AG09319 (cell line): ENCODE data around the gene AK5.

Source experiments
- DNase-seq: peaks from one replicate; pipeline ENCODE4 v3.0.0-alpha.2; 2010; ENCODE audit warnings: low read depth; ENCODE audit errors: extremely low read depth
- CTCF ChIP-seq: IDR thresholded peaks from 2 replicates; pipeline ENCODE4 v1.5.1; 2011; ENCODE audit warnings: low read depth, mild to moderate bottlenecking, inconsistent platforms, low read length, moderate library complexity

AK5 gene

DNA sequence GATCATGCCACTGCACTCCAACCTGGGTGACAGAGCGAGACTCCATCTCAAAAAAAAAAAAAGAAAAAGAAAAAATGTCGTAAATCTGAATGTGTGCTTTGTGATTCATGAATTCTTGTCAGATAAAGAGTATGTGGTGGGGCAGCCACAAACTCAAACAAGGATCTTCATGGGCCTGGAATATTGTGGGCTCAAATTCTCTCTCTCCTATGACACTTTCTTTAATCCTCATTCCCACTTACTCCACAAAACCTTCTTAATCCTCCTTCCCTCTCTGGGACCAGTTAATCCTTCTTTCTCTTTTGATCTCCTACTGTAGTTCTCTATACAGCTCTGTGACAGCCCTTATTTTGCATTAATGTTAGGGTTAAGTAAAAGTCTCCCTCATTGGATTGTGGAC, 112.3 kb downstream of the AK5 start:
- no peak for TF ChIP-seq CTCF
- no peak for DNase-seq

DNA sequence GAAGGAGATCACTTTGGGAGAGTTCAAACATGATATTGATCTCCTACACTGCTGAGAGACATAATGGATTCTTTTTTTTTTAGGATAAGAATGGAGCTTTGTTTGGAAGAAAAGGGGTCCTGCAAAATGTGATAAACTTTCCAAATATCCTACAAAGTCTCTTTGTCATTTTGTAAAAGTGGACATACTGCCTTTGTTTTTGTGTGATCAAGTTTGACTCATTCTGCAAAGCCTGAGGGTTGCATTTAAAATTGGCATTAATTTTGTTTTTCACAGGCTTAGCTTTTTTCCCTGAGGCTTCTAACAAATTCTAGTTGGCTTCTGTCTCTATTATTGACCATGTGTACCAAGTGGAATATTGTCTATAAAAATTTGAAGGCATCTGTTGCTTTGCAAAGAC, 113.2 kb downstream of the AK5 start:
- no peak for TF ChIP-seq CTCF
- DNase-seq = no peak

DNA sequence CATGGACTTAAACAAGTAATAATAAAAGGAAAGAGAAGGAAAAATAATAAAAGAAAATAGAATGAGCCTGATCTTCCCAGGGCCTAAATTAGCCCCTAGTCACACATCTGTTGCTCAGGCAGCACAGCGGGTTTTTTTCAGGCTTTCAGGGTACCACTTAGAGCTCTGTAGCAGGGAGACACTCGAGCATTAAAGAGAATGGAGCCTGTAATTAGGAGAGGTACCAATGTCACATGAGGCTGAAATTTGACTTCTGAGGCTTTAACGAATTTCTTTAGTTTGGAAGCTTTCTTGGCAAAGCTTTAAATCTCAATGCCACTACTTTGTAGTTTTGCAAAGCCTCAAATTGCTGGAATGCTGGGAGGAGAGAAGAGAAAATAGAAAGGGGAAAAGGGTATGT, 116.3 kb downstream of the AK5 start:
- no peak for TF ChIP-seq CTCF
- DNase-seq = no peak

GRCh38 chr1:77399250-77400086, 117.6 kb downstream of the AK5 start:
- TF ChIP-seq CTCF = no peak
- DNase-seq = no peak

DNA sequence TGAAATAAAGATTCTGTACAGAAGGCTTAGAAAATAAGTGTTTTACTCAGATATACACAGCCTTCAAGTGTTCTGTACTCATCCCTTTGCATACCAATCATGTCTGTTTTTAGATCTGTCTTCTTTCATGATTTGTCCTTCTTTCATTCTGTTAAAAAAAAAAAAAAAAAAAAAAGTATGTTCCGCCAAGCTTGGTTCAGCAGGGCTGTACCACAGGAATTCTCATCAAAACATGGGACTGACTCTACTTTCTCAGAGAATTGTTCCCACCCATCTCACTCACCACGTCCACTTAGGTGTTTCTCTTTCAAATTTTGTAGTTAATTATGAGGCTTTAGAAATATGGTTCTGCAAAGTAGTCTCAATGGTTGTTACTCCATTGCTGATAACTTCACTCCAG, 119.0 kb downstream of the AK5 start:
- no peak for TF ChIP-seq CTCF
- DNase-seq = no peak

- DNase-seq = no peak
- TF ChIP-seq CTCF = no peak
These were observed 119.6 kb downstream of the AK5 start for GRCh38 chr1:77401384-77401783.

DNA sequence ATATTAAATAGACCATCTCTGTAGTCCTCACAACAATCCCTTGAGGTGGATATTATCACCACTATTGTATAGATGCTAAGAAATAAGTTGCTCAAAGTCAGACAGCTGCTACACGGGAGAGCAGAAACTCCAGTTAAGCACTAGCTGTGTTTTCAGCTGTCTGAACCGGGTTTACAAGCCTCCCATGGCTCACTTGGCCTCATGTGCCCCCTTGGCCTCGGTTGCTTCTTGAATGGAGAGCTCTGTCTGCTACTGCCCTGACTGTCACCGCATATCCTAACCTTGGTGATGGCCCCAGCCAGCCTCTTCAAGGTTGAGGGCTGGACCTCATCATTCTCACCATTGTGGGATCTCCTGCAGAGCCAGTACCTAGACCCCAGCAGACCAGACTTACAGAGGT, 123.4 kb downstream of the AK5 start:
- TF ChIP-seq CTCF = no peak
- no peak for DNase-seq
